K562 (cell line): Measurements from ENCODE around the gene CEMIP.

Experiments
- ELF2 ChIP-seq: fragments of 250-450 bp; sonication (Bioruptor Pico); IDR thresholded peaks from 2 replicates; pipeline ENCODE4 v1.5.0; 2021; ENCODE audit warnings: mild to moderate bottlenecking
- HMGN3 ChIP-seq: IDR thresholded peaks from 2 replicates; pipeline ENCODE4 v1.6.1; 2011; ENCODE audit warnings: borderline replicate concordance, low read depth, mild to moderate bottlenecking, mixed read lengths, low read length; ENCODE audit not compliant: insufficient read length; ENCODE audit errors: extremely low read depth
- POLR2A ChIP-seq: fragments of 450-650 bp; conservative IDR thresholded peaks from 2 replicates; pipeline ENCODE4 v1.6.1; 2016
- RFX5 ChIP-seq: IDR thresholded peaks from 2 replicates; pipeline ENCODE4 v1.6.1; 2011; ENCODE audit warnings: low read depth, mild to moderate bottlenecking, improper control_type of control experiment, low read length
- TEAD4 ChIP-seq, 2 experiments: sonication (generic) in 1 of 2; formaldehyde crosslinking in 1 of 2; IDR thresholded peaks; 2 replicates each; pipeline versions ENCODE4 v1.6.1 to v1.8.0; 2012 to 2022; ENCODE audit warnings: borderline replicate concordance in 1 of 2, inconsistent platforms in 1 of 2, low read length in 1 of 2, mild to moderate bottlenecking in 1 of 2, missing genetic modification reagents in 1 of 2
- THRAP3 ChIP-seq: fragments of 450-650 bp; IDR thresholded peaks from 2 replicates; pipeline ENCODE4 v1.6.1; 2016; ENCODE audit warnings: mild to moderate bottlenecking, inconsistent platforms, borderline replicate concordance
- ZNF384 ChIP-seq: IDR thresholded peaks from 2 replicates; pipeline ENCODE4 v1.6.1; 2012; ENCODE audit warnings: low read depth, low read length, improper control_type of control experiment
- ZNF431 ChIP-seq: sonication (generic); formaldehyde crosslinking; IDR thresholded peaks from 2 replicates; pipeline ENCODE4 v1.8.0; 2022; ENCODE audit warnings: mild to moderate bottlenecking, missing genetic modification reagents
- TF ChIP-seq, protein P1 (sequence below): IDR thresholded peaks from 2 replicates; pipeline ENCODE4 v1.6.1; 2016; ENCODE audit warnings: missing genetic modification characterization, missing compliant biosample characterization
- TF ChIP-seq, protein P2 (sequence below), 3 experiments: IDR thresholded peaks in 2 of 3; conservative IDR thresholded peaks in 1 of 3; 2 replicates each; pipeline ENCODE4 v1.5.1; 2011 to 2012; ENCODE audit warnings: low read length in 3 of 3, mild to moderate bottlenecking in 3 of 3, control low read depth in 2 of 3, improper control_type of control experiment in 1 of 3, inconsistent platforms in 1 of 3, low read depth in 1 of 3, mixed read lengths in 1 of 3, moderate library complexity in 1 of 3; ENCODE audit not compliant: insufficient read depth in 2 of 3

DNA sequence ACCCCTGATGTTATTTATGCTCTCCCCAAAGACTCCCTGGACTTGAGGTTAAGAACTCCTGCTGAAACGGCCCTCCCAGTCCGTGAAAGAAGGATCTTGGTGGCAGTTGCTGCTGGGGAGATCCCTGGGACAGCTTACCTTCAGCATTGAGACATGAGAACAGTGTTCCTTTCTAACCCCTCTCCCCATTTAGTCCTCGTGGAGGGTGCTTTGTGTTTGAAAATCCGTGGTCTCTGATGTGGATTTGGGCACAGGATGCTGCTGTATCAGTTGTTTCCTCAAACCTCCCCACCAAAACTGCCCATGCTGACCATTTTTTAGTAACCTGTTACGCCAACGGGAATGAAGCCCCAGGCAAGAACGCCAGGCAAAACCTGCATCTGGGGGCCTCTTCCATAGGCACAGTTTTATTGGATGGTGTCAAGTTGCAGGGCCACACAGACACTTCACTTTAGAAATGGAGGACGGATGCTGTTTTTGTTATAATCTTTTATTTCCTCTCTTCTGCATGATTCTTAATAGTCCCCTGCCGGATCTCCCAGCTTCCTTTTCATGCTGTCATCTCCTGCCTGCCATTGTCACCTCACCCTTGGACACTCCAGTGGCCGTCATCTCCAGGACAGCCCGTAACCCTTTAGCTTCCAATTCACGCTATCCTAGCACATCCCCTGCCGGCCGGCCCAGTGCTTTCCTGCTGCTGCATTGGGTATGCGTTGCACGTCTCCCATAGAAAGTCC, 31.7 kb upstream of the CEMIP start:
- no peak for TF ChIP-seq RFX5
- TF ChIP-seq ZNF384, result no peak
- TF ChIP-seq ZNF431 (CRISPR knock-in tag), result no peak
- TF ChIP-seq TEAD4 (IDR thresholded peaks at IDR 0.05; ENCODE audit: low read length), result no peak
- TF ChIP-seq TEAD4 (CRISPR knock-in tag; IDR thresholded peaks at IDR 0.05; ENCODE audit: borderline replicate concordance), result no peak
- TF ChIP-seq, protein P1, sequence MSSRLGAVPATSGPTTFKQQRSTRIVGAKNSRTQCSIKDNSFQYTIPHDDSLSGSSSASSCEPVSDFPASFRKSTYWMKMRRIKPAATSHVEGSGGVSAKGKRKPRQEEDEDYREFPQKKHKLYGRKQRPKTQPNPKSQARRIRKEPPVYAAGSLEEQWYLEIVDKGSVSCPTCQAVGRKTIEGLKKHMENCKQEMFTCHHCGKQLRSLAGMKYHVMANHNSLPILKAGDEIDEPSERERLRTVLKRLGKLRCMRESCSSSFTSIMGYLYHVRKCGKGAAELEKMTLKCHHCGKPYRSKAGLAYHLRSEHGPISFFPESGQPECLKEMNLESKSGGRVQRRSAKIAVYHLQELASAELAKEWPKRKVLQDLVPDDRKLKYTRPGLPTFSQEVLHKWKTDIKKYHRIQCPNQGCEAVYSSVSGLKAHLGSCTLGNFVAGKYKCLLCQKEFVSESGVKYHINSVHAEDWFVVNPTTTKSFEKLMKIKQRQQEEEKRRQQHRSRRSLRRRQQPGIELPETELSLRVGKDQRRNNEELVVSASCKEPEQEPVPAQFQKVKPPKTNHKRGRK (tag), result no peak
- no peak for TF ChIP-seq POLR2A
- TF ChIP-seq THRAP3, result no peak
- no peak for TF ChIP-seq HMGN3
- TF ChIP-seq, protein P2, sequence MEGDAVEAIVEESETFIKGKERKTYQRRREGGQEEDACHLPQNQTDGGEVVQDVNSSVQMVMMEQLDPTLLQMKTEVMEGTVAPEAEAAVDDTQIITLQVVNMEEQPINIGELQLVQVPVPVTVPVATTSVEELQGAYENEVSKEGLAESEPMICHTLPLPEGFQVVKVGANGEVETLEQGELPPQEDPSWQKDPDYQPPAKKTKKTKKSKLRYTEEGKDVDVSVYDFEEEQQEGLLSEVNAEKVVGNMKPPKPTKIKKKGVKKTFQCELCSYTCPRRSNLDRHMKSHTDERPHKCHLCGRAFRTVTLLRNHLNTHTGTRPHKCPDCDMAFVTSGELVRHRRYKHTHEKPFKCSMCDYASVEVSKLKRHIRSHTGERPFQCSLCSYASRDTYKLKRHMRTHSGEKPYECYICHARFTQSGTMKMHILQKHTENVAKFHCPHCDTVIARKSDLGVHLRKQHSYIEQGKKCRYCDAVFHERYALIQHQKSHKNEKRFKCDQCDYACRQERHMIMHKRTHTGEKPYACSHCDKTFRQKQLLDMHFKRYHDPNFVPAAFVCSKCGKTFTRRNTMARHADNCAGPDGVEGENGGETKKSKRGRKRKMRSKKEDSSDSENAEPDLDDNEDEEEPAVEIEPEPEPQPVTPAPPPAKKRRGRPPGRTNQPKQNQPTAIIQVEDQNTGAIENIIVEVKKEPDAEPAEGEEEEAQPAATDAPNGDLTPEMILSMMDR (IDR thresholded peaks at IDR 0.05 in 2 of 3, conservative IDR thresholded peaks at IDR 0.05 in 1 of 3; ENCODE audit: insufficient read depth in 2 of 3, low read depth in 1 of 3, low read length in 3 of 3), result no peak
- TF ChIP-seq ELF2 (CRISPR knock-in tag), result no peak
